ENCODE data around the gene MPP3.
A peak's percentile ranks its signal among the peaks of the same experiment; 100 is the strongest.
"Not testable (repeated sequence)": the region's sequence is repeated elsewhere in the genome, so short reads cannot be mapped to it uniquely, and the experiment has no call there.

The MPP3 gene

GRCh38 chr17:43801844-43802243, 31.1 kb downstream of the MPP3 start:
- DNase-seq = no peak

GRCh38 chr17:43800736-43801135, 32.2 kb downstream of the MPP3 start:
- DNase-seq = no peak

- no peak for DNase-seq
These were observed 33.9 kb downstream of the MPP3 start for GRCh38 chr17:43799047-43799446.

DNA sequence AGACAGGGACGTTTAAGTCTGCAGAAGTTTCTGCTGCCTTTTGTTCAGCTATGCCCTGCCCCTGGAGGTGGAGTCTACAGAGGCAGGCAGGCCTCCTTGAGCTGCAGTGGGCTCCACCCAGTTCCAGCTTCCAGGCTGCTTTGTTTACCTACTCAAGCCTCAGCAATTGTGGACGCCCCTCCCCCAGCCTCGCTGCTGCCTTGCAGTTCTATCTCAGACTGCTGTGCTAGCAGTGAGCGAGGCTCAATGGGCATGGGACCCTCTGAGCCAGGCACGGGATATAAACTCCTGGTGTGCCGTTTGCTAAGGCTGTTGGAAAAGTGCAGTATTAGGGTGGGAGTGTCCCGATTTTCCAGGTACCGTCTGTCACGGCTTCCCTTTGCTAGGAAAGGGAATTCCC, 34.9 kb downstream of the MPP3 start:
- not testable (repeated sequence) for DNase-seq

DNA sequence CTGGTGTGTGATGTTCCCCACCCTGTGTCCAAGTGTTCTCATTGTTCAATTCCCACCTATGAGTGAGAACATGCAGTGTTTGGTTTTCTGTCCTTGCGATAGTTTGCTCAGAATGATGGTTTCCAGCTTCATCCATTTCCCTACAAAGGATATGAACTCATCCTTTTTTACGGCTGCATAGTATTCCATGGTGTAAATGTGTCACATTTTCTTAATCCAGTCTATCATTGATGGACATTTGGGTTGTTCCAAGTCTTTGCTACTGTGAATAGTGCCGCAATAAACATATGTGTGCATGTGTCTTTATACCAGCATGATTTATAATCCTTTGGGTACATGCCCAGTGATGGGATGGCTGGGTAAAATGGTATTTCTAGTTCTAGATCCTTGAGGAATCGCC, 40.3 kb downstream of the MPP3 start:
- DNase-seq = not testable (repeated sequence)

DNA sequence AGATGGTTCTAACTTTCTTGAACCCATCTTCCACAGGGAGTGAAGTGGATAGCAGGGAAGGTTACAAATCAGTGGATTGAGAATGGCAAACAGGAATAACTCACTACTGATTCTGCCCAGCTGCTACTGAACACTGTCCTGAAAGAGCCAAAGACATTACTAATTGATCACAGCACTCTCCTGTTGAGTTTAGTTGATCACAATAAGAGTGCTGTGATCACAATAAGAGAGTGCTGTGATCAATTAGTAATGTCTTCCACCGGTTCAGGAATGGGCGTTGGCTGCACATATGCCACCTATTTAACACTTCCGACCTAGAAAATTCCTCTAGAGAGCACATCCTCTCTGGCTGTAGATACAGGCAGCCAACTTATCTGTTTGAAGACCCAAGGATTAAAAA, 41.4 kb downstream of the MPP3 start:
- no peak for DNase-seq

DNA sequence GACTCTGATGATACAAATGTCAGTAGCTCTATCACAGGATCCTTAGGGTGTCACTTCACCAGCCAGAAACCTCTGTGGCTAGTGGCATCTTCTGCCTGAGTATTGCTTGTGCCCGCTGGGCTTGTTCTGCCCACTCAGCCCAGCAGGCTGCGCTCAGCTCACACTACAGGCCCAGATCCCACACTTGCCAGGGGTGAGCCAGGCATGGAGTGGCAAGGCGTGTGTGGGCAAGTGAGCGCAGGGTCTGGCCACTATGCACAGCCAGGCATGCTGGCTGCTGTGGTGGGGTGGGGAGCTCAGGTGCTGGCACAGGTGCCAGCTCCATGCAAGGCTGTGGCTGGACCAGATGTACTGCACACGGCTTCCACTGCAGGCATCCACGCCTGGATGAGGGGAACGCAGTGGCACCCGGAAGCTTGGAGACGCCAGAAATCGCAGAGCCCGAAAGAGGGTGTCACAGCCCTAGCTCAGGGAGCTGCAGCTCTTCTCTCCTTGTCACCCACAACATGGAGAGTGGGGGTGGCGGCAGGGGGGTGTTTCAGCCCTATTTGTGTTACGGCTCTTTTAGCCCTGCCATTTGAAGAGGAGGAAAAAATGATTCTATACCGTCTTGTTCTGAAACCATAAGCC, 42.5 kb downstream of the MPP3 start:
- DNase-seq = no peak

- no peak for DNase-seq
These were observed 43.5 kb downstream of the MPP3 start for GRCh38 chr17:43789482-43789881.

GRCh38 chr17:43788540-43788939, 44.4 kb downstream of the MPP3 start:
- no peak for DNase-seq

DNA sequence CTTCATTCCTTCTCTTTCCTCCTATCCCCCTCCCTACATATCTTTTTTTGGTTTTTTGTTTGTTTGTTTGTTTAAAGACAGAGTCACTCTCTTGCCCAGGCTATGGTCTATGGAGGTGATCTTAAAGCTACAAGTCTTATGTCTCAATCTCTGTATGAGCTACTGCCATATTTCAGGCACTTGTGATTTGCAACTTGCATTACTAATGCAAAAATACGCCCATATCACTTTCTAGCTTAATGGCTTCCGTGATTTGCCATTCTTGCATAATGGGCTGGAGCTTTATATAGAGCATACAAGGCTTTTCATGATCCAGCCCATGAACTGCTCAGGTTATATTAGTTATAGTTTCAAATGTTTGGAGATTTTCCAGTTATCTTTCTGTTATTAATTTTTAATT, 45.2 kb downstream of the MPP3 start:
- DNase-seq = no peak

DNA sequence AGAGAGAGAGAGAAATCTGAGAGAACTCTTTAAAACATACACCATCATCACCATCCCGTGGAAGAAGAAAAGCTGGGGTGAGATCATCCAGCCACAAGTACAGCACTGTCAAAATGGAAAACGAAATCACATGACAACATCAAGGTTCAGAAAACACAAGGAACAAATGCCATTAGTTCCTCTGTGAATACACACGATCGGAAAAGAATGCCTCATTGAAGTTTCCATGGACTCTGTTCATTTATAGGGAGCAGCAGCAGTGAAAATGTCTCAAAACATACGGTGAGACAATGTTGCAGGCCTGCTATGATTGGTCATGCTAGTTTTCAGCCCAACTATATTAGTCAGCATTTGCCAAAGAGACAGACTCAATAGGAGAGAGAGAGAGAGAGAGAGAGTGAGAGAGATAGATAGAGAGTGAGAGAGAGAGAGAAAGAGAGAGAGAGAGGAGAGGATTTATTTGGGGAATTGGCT, 48.3 kb downstream of the MPP3 start:
- DNase-seq = no peak

DNA sequence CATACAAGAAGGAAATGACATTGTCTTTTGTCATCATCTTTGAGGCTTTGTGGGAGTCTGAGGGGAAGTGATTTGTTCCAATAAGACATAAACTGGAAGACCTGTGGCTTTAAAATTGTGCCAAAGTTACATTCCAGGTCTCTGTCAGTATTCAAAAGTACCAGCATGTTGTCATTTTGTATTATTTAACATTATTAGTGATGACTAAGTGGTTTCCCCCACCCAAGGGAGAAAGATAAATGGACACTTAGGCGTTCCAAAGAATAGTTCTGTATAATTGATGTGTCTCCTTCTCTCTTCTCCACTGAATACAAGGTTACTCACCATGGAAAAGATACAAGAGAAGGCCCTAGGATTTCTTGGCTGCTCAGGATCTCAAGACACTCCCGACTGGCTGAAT, 48.9 kb downstream of the MPP3 start:
- no peak for DNase-seq

DNA sequence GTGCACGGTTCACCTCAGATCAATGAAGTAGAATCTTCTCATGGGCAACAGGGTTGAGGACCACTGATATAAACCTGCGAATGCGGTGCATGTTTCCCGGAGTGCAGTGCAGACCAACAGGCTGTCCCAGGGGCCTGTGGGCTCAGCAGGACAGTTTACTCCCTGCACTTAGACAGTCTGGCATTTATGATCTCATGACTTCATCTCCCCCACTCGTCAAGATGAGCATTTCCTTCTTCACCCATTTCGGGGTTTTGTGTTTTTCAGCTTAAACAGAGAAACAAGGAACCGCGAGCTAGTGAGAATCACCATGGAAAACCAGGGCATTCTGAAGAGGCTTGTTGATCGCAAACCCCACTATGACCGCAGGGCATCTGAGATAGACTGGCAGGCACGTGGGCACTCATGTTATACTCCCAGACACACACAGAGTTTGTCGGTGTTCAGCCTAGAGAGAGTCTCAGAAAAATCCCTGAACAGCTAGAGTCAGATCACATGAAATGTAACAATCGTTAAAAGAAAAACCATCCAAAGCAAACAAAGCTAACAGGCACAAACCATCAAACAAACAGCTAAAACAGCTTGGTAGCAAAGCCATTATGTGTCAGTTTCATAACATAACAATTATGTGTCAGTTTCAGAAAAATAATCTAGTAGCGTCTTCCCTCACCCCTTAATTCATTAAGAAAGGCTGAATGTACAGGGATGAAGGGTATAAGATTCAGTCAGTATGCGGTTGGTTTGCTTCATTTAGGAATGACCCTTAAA, 49.8 kb downstream of the MPP3 start:
- DNase-seq = no peak

GRCh38 chr17:43780135-43780534, 52.8 kb downstream of the MPP3 start, which contains the start of gene CFAP97D1:
CFAP97D1 (plus strand) TSS chr17:43780435; CDS start chr17:43780463, 28 bp downstream.
- no peak for DNase-seq

DNA sequence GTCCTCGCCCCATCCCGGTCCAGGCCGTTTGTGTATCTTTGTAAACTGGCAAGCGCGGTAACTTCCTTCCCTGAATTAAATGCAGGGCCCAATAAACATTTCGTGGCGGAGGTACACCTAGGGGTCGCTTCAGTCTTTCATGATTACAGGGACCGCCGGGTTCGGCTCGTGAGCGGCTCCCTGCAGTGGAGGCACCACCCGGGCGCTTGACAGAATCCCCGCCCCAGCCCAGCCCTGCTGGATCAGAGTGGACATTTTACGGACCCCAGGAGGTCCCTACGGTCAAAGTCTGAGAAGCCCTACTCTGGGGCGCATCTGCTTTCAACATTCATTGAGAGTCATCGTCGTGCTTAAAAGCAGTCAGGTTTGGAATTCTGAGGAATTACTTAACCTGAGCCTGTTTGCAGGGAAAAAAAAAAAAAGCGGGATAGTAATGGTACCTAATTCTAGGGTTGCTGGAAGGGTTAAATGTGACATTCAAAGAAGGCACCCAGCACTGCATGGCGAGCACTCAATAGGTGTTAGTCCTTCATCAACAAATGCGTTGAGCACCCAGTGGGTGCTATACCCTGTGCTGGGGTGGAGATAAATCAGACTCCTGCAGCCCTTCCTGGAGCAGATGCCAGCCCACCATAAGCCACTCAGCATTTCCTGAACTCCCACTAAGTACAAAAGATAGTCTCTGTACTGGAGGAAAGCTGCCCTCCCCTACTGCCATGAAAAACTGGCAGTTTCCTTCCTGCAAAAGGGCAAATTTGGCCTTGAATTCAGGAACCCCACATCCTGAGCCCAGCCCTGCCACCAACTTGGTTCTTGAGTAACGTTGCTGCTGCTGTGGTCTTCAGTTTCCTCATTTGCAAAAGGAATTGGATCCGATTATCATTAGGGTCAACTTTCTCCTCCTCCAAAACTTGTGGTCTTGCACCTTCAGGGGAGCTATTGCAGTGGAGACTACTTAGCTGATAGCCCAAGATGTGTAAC, 53.5 kb downstream of the MPP3 start:
- no peak for DNase-seq

GRCh38 chr17:43778337-43779144, 54.4 kb downstream of the MPP3 start, which contains the start of gene DUSP3:
DUSP3 (minus strand) TSS chr17:43778977; CDS start chr17:43778924, 53 bp downstream.
- DNase-seq = peak; percentile 66 to 71

- no peak for DNase-seq
These were observed 58.4 kb downstream of the MPP3 start for GRCh38 chr17:43774304-43775250.

- no peak for DNase-seq
These were observed 59.9 kb downstream of the MPP3 start for GRCh38 chr17:43772877-43773648.

DNA sequence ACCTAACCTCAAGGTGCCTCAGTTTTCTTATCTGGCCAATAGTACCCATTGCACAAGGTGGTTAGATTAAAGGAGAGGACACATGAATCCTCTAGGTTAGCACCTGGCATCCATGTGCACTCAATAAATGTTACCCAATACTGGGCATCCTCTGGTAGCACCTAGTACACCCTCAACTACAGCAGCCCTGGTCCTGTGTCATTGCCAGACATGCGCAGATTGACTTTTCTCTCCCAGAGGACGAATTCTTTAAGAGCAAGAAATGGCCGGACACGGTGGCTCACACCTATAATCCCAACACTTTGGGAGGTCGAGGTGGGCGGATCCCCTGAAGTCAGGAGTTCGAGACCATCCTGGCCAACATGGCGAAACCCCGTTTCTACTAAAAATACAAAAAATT, 61.5 kb downstream of the MPP3 start:
- DNase-seq = no peak

DNA sequence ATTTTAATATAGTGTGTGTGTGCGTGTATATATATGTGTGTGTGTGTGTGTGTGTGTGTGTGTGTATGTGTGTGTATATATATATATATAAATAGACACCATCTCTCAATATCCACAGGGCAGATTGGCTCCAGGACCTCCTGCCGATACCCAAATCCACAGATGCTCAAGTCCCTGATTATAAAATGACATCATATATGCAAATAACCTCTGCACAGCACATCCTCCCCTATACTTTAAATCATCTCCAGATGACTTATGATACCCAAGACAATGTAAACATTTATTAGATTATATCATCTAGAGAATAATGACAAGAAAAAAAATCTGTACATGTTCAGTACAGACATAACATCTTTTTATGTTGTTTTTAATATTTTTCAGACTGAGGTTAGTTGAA, 62.0 kb downstream of the MPP3 start:
- DNase-seq = no peak

Measured in stimulated activated CD4-positive, alpha-beta T cell treated with anti-CD3 and anti-CD28 coated beads, Interleukin-4, amount 100 ng/mL, for 4 hours (primary cell).